GM18498 (cell line): Measurements from ENCODE around the gene MREG.
A peak's percentile ranks its signal among the peaks of the same experiment; 100 is the strongest.
"Not testable (repeated sequence)": the region's sequence is repeated elsewhere in the genome, so short reads cannot be mapped to it uniquely, and the experiment has no call there.

ENCODE experiments used
- ATAC-seq: cut with Tn5 transposase; IDR thresholded peaks from one replicate; pipeline ENCODE4 v1.9.1; 2021; ENCODE audit warnings: mild to moderate bottlenecking, moderate library complexity; ENCODE audit not compliant: unreplicated experiment

Gene MREG

GRCh38 chr2:215994911-215995310 is 18.4 kb downstream of the MREG start:
- ATAC-seq, result no peak

GRCh38 chr2:215988556-215989207 is 24.7 kb downstream of the MREG start:
- not testable (repeated sequence) for ATAC-seq

DNA sequence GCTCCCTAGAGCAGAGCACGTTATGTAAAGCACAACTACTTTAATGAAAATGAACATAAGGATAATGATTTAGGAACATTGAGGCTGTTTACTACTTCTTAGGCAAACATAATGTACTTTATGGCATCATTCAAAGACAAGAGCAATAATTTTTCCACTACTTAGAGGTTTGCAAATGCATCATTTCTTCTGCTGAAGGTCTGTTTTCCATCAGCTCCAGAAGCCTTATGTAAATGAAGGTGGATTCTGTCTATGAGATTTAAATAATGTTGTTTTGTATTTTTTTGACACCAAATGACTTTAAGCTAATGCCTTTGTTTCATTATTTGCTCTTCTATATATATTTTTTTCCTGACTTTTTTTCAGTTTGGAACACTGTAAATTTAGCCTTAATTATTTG is 28.1 kb downstream of the MREG start:
- ATAC-seq, result no peak

GRCh38 chr2:215984661-215985060 is 28.7 kb downstream of the MREG start:
- no peak for ATAC-seq

GRCh38 chr2:215983581-215984351 is 29.6 kb downstream of the MREG start:
- peak; percentile 57 for ATAC-seq

GRCh38 chr2:215982465-215982875 is 30.9 kb downstream of the MREG start:
- peak; percentile 49 for ATAC-seq

- no peak for ATAC-seq
Observed at GRCh38 chr2:215981115-215981514, 32.2 kb downstream of the MREG start.

DNA sequence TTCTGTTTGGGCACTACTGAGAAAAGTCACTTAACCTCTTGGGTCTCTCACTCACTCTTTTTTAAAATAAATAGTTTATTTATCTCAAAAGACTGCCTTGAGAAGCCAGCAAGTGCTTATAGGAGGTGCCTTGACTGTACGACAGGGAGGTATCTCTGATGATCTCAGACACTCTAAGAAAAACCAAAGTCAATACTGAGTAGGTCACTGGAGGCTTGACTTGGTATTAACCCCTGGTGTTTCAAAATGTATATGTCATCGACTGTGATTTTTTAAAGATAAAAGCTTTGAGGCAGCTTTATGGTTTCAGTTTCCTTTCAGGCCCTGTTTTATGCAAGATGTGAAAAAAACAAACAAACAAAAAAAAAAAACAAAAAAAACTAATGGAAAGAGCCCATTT is 33.7 kb downstream of the MREG start:
- peak; percentile 46 for ATAC-seq

DNA sequence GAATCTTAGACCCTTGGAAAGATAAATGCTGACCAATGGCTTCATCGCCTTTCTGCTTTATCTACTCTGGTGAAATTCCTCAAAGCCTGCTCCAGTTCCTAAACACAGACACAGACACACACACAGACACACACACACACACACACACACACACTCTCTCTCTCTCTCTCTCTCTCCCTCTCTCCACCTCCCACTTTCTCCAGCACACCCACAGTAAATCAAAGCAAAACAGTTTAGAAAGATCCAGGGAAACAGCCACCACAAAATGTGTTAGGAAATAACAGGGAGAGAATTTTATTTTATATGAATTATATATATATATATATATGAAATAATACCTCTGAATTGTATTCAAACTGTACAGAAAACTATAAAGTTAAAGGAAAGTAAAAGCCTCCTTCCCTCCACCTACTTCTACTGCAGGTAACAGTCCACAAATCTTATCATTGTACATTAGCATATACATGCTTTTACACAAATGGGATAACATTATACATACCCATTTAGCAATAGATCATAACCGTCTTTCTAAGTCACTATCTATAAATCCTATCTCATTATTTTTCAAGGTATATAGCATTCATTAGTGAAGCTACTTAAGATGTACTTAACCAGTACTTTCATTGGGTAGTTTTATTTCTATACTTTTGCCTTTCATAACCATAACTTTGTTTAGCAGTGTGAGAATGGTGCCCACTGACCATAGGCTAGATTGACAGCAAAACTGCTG is 38.5 kb downstream of the MREG start:
- no peak for ATAC-seq

DNA sequence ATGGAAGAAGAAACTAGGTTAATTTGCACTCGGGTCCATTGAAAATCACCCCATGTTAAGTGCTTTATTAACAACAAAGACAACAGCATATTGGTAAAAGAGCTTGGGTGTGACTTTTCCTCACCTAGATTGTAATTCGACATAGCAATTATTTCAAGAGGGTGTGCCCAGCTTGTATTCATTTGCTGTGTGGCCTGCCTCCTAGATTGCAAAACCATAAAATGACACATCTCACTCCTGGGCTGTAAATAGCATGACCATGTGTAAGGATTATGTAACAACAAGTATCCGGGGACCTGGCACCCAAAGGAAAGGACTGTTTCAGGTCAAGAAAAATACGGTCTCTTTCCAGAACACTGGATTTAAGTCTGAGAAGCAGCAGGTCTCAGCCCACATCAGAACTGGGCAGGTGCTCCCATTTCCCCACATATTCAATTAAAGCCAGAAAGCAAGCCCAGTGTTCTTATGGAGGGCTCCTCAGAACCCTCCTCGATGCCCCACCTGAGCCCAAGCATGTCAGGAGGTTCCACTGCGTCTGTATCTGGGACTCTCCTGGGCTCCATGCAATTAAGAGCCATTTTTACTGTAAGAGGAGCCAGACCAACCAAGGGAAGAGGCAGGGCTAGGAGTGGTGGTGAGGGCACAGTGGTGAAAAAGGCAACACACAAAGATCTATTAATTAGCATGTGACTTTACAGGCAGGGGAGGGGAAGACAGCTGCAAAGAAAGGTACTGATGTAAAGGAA is 39.2 kb downstream of the MREG start:
- no peak for ATAC-seq

DNA sequence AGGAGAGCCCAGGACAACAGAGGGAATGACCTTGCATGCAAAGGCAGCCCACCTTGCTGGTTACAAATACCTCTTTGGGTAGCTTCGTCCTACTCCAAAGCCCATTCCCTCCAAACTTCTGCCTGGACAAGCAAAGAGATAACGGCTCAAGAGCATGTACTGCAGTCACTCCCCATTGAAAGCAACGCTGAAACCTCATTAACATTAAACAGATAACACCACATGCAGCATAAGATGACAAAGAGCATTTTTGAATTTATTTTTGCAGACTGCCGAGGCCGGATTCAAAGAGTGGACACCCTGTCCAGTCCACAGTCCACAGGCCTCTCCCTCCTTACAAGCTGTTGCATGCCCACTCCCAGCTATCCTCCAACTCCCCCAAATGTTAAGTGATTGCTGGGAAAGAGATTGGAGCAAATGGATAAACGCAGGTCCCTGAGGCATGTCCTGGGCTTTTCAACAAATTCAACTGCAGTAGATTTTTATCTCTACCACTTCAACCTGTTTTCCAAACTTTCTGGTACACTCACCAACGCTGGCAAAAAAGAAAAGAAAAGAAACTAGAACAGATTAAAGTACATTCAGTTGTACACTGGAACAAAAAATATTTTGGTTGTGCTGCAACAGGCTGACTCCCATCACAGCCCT is 40.1 kb downstream of the MREG start:
- ATAC-seq, result no peak

GRCh38 chr2:215971671-215972070 is 41.7 kb downstream of the MREG start:
- ATAC-seq, result no peak

- ATAC-seq, result not testable (repeated sequence)
Observed at GRCh38 chr2:215970894-215971293, 42.5 kb downstream of the MREG start.

GRCh38 chr2:215970425-215970824 is 42.9 kb downstream of the MREG start:
- ATAC-seq, result no peak

DNA sequence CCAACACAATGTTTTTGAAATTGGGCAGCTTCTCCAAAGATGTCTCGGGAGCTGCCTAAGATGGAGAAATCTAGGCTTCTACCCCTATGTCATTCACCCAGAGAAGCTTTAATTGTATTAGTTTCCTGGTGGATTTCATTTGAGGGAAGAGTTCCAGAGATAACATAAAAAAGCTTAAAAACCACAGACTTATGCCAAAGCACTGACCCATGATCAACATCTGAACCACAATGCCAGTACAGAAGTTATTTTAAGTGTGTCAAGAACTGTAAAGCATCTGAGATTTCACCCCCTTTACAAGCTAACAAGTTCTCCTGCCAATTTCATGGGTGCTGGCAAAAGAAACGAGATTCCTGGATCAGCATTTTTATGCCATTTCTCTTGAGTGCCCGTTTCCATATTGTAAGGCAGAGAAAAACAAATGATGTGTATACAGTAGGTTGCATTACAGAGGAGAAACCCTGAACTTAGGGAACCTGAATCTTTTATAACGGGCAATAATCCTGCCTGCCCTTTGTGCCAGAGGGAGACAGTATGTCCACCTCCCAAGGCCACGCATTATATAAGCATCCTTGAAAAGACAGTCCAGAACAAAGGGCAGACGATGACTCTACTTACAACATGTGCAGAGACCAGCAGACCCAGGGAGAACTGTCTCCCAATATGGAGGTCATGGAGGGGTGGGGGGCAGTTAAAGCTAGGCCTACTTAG is 44.1 kb downstream of the MREG start:
- no peak for ATAC-seq

DNA sequence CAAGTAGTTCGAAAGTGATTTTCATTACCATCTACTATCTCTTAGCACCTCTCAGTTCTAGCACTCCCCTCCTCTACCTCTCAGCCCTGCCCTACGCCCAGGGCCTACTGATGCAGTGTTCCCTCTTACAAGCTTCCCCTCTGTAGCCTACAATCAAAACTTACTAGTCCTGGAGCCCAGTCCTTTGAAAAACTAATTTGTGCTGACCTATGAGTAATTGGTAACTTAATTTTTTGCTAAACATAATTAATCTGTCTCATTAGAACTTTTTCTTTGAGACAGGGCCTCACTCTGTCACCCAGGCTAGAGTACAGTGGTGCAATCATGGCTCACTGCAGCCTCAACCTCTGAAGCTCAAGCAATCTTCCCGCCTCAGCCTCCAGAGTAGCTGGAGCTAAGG is 44.9 kb downstream of the MREG start:
- no peak for ATAC-seq

GRCh38 chr2:215967590-215968378 is 45.6 kb downstream of the MREG start:
- ATAC-seq, result no peak

- ATAC-seq, result no peak
Observed at GRCh38 chr2:215966951-215967350, 46.4 kb downstream of the MREG start.

DNA sequence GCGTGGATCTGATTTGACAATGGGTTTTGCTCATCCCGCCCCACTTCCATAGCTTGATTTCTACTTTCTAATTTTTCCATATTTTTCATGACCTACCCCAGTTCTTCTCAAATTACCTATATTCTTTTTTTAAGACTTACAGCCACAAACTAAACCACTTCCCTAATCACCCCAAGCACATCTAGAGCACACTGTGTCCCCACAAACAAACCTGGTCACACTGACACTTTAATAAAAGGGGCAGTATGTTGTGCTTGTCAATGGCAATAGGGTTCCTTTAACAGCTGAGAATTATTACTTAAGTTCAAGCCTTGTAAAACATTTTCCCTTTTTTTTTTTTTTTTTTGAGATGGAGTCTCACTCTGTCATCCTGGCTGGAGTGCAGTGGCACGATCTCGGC is 47.1 kb downstream of the MREG start:
- ATAC-seq, result no peak
